COLO668 (cell line): Measurements from ENCODE around the gene GUCY2D.
"Not testable (repeated sequence)": the region's sequence is repeated elsewhere in the genome, so short reads cannot be mapped to it uniquely, and the experiment has no call there.

Experiments
- DNase-seq: peaks from one replicate; lab custom pipeline; 2025; ENCODE audit not compliant: unreplicated experiment; lab: John Stamatoyannopoulos, UW

GUCY2D gene

GRCh38 chr17:8044819-8045810 lies 42.7 kb downstream of the GUCY2D start:
- DNase-seq, result no peak

- DNase-seq, result no peak
These were observed 44.0 kb downstream of the GUCY2D start for GRCh38 chr17:8046306-8046928.

DNA sequence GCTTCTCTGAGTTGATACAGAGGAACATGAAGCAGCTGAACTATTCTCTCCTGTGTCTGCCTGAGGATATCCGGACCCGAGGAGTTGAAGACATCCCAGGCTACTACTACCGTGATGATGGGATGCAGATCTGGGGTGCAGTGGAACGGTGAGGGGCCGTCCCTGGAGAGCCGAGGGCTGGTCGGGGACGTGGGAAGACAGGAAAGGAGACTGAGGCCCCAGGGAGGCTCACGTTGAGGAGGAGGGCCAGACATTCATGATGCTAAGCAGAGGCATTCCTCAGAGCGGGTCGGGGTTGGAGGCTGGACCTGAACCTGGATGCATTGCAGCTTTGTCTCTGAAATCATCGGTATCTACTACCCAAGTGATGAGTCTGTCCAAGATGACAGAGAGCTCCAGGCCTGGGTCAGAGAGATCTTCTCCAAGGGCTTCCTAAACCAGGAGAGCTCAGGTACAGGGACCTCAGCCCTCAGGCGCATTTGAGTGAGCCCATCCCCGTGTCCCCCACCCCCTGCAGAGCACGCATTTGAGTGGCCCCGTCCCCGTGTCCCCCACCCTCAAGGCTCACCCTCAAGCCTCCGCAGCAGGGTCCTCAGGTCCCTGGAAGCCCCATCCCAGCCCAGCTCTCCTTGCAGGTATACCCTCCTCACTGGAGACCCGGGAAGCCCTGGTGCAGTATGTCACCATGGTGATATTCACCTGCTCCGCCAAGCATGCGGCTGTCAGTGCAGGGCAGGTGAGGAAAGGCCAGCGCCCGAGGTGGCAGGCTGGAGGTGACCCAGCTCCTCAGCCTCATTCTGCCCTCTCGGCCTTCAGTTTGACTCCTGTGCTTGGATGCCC lies 44.7 kb downstream of the GUCY2D start:
- no peak for DNase-seq

DNA sequence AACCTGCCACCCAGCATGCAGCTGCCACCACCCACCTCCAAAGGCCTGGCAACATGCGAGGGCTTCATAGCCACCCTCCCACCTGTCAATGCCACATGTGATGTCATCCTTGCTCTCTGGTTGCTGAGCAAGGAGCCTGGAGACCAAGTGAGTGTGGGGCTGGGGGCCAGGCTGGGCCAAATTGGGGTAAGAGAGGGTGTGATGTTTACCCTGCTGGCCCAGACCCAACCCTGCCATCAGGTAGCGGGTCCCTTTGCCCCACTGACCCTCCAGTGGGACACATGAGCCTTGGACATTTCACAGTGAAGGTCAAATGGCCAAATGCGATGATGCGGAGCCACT lies 45.3 kb downstream of the GUCY2D start:
- DNase-seq, result no peak

DNA sequence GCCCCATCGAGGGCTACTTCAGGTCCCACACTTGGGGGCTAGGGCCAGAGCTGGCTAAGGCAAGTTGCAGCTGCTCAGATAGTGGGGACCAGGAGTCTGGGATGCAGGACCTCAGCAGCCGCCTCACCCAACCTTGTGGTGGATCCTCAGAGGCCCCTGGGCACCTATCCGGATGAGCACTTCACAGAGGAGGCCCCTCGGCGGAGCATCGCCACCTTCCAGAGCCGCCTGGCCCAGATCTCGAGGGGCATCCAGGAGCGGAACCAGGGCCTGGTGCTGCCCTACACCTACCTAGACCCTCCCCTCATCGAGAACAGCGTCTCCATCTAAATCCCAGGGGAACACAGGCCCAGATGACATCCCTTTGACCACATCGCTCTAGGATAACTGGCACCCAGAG lies 45.8 kb downstream of the GUCY2D start:
- no peak for DNase-seq

GRCh38 chr17:8048736-8049135 lies 46.3 kb downstream of the GUCY2D start:
- DNase-seq, result no peak

DNA sequence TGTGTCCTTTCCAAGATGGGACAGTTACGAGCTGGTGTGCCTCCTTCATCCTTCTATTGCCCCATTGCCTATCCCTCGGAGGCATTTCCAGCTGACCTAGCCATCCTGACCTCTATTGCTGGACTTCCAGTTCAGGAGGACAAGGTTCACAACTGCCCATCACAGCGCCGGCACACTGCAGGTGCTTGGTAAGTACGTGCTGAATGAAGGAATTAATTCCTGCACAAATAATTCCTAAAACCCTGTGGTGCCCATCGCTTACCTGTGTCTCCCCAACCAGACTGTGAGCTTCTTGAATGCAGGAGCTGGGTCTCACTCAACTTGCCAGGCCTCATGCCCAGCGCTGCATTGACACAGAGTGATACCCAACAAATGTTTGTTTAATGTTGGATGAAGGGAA lies 49.4 kb downstream of the GUCY2D start:
- no peak for DNase-seq

GRCh38 chr17:8052256-8053252 lies 50.1 kb downstream of the GUCY2D start:
- no peak for DNase-seq

DNA sequence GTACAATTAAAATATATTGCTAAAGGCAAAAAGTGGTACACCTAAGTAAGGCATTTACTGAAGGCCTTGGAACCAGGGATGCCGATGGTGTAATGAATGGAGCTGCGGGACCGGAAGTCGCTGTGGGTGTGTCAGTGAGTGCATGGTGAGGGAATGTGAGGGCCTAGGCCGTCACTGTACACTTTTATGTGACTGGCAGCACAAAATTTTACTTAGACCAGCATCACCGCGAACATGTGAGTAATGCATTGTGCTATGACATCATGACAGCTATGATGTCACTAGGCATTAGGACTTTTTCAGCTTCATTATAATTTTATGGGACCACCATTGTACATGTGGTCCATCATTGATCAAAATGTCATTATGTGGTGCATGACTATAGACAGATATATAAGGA lies 51.2 kb downstream of the GUCY2D start:
- DNase-seq, result no peak

DNA sequence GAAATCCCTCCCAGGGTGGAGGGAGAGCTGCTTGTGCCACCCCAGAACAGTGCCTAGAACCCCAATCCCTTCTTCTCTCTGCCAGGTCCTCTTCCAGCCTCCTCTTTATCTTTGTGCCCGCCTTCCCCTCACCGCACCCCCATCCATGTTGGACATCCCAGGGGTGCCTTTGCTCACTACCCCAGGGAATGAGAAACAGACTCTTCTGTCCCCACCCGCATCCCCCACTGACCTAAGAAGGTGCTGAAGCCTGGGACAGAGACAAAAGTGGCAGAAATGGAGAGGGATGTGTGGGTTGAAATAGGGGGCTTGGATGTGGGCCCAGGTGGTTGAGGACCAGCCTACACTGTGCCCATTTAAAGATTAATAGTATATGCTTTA lies 53.4 kb downstream of the GUCY2D start:
- DNase-seq, result no peak

GRCh38 chr17:8056232-8056975 lies 54.0 kb downstream of the GUCY2D start:
- no peak for DNase-seq

DNA sequence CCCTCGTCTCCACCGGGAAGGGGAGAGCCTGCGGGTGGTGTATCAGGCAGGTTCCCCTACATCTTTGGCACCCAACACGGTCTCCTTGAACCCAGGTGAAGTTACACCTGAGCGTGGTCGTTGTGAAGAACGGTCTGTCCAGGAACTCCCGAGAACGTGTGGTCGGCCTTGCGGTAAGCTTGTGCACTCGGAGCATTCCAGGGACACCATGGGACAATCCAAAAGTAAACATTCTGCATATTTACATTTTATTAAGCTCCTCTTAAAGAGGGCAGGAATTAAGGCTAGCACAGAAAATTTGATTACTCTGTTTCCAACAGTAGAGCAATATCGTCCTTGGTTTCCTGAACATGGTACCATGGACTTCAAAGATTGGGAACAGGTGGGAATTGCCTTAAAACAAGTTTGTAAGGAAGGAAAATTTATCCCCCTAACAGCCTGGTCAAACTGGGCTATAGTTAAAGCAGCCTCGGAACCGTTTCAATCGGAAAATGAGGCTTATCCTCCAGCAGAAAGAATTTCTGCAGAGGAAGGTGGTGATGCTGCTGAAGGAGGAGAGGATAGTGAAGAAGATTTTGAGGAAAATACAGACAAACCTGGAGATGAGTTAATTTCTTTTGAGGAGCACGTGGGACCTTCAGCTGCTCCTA lies 54.7 kb downstream of the GUCY2D start:
- DNase-seq, result no peak

GRCh38 chr17:8057691-8058114 lies 55.3 kb downstream of the GUCY2D start:
- peak; percentile 29 for DNase-seq

GRCh38 chr17:8059131-8059530 lies 56.7 kb downstream of the GUCY2D start:
- DNase-seq, result no peak

DNA sequence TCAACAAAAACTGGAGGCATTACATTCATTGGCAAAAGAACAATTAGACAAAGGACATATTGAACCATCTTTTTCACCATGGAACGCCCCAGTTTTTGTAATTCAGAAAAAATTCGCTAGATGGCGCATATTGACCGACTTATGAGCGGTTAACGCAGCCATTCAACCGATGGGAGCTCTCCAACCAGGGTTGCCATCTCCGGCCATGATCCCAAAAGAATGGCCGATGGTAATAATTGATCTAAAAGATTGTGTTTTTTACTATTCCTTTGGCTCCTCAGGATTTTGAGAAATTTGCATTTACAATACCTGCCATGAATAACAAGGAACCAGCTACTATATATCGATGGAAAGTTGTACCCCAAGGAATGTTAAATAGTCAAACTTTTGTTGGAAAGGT lies 57.9 kb downstream of the GUCY2D start:
- peak; percentile 33 for DNase-seq

- not testable (repeated sequence) for DNase-seq
These were observed 59.4 kb downstream of the GUCY2D start for GRCh38 chr17:8061851-8062250.

GRCh38 chr17:8062435-8062806 lies 60.0 kb downstream of the GUCY2D start:
- DNase-seq, result no peak

- DNase-seq, result no peak
These were observed 60.5 kb downstream of the GUCY2D start for GRCh38 chr17:8062807-8063483.
